ENCODE data around the gene VPS26C.

GRCh38 chr21:37202221-37203110 lies 64.7 kb downstream of the VPS26C start:
- TF ChIP-seq, protein P1, sequence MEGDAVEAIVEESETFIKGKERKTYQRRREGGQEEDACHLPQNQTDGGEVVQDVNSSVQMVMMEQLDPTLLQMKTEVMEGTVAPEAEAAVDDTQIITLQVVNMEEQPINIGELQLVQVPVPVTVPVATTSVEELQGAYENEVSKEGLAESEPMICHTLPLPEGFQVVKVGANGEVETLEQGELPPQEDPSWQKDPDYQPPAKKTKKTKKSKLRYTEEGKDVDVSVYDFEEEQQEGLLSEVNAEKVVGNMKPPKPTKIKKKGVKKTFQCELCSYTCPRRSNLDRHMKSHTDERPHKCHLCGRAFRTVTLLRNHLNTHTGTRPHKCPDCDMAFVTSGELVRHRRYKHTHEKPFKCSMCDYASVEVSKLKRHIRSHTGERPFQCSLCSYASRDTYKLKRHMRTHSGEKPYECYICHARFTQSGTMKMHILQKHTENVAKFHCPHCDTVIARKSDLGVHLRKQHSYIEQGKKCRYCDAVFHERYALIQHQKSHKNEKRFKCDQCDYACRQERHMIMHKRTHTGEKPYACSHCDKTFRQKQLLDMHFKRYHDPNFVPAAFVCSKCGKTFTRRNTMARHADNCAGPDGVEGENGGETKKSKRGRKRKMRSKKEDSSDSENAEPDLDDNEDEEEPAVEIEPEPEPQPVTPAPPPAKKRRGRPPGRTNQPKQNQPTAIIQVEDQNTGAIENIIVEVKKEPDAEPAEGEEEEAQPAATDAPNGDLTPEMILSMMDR (IDR thresholded peaks at IDR 0.05): no peak
- no peak for TF ChIP-seq POLR2AphosphoS5 (IDR thresholded peaks at IDR 0.05; ENCODE audit: low read depth, low read length)
- no peak for TF ChIP-seq SIN3A (IDR thresholded peaks at IDR 0.05; ENCODE audit: borderline replicate concordance, insufficient read depth, low read depth, low read length)

Measured in Panc1 (cell line).